ENCODE results near the gene PRPF8.

DNA sequence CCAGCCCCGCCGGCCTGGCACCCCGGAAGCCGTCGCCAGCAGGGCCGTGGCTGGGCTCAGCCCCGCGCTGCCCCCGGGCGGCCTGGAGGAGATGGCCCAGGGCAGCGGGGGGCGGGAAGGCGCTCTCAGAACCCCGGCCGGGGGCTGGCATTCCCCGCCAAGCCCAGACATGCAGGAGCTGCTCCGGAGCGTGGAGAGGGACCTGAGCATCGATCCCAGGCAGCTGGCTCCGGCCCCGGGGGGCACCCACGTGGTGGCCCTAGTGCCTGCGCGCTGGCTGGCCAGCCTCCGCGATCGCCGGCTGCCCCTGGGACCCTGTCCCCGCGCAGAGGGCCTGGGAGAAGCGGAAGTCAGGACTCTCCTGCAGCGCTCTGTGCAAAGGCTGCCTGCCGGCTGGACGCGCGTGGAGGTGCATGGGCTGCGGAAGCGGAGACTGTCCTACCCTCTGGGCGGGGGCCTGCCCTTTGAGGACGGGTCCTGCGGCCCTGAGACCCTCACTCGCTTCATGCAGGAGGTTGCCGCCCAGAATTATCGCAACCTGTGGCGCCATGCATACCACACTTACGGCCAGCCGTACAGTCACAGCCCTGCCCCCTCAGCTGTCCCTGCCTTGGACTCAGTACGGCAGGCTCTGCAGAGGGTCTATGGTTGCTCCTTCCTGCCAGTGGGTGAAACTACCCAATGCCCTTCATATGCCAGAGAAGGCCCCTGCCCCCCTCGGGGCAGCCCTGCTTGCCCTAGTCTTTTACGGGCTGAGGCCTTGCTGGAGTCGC, 40.4 kb upstream of the PRPF8 start:
- TF ChIP-seq, protein P1, sequence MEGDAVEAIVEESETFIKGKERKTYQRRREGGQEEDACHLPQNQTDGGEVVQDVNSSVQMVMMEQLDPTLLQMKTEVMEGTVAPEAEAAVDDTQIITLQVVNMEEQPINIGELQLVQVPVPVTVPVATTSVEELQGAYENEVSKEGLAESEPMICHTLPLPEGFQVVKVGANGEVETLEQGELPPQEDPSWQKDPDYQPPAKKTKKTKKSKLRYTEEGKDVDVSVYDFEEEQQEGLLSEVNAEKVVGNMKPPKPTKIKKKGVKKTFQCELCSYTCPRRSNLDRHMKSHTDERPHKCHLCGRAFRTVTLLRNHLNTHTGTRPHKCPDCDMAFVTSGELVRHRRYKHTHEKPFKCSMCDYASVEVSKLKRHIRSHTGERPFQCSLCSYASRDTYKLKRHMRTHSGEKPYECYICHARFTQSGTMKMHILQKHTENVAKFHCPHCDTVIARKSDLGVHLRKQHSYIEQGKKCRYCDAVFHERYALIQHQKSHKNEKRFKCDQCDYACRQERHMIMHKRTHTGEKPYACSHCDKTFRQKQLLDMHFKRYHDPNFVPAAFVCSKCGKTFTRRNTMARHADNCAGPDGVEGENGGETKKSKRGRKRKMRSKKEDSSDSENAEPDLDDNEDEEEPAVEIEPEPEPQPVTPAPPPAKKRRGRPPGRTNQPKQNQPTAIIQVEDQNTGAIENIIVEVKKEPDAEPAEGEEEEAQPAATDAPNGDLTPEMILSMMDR (conservative IDR thresholded peaks at IDR 0.05; ENCODE audit: low read depth in 2 of 2): no peak
- no peak for TF ChIP-seq POLR2AphosphoS5 (IDR thresholded peaks at IDR 0.05; ENCODE audit: low read depth)
- TF ChIP-seq ETS1 (IDR thresholded peaks at IDR 0.05): no peak
- TF ChIP-seq, protein P2, sequence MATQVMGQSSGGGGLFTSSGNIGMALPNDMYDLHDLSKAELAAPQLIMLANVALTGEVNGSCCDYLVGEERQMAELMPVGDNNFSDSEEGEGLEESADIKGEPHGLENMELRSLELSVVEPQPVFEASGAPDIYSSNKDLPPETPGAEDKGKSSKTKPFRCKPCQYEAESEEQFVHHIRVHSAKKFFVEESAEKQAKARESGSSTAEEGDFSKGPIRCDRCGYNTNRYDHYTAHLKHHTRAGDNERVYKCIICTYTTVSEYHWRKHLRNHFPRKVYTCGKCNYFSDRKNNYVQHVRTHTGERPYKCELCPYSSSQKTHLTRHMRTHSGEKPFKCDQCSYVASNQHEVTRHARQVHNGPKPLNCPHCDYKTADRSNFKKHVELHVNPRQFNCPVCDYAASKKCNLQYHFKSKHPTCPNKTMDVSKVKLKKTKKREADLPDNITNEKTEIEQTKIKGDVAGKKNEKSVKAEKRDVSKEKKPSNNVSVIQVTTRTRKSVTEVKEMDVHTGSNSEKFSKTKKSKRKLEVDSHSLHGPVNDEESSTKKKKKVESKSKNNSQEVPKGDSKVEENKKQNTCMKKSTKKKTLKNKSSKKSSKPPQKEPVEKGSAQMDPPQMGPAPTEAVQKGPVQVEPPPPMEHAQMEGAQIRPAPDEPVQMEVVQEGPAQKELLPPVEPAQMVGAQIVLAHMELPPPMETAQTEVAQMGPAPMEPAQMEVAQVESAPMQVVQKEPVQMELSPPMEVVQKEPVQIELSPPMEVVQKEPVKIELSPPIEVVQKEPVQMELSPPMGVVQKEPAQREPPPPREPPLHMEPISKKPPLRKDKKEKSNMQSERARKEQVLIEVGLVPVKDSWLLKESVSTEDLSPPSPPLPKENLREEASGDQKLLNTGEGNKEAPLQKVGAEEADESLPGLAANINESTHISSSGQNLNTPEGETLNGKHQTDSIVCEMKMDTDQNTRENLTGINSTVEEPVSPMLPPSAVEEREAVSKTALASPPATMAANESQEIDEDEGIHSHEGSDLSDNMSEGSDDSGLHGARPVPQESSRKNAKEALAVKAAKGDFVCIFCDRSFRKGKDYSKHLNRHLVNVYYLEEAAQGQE (IDR thresholded peaks at IDR 0.05; ENCODE audit: unreplicated experiment): no peak
- no peak for TF ChIP-seq EZH2 (IDR thresholded peaks at IDR 0.05; ENCODE audit: low read depth, unreplicated experiment)
- TF ChIP-seq ZNF331 (CRISPR knock-in tag; IDR thresholded peaks at IDR 0.05; ENCODE audit: low read depth): no peak
- TF ChIP-seq JUNB (IDR thresholded peaks at IDR 0.05; ENCODE audit: unreplicated experiment): no peak
- no peak for TF ChIP-seq EZH2phosphoT487 (IDR thresholded peaks at IDR 0.05; ENCODE audit: unreplicated experiment)
- no peak for TF ChIP-seq CREB1 (CRISPR knock-in tag; IDR thresholded peaks at IDR 0.05; ENCODE audit: low read depth)
- no peak for TF ChIP-seq ZNF114 (CRISPR knock-in tag; IDR thresholded peaks at IDR 0.05)
